ENCODE measurements around the gene NAV2.

GRCh38 chr11:19848219-19848618 lies 135.6 kb downstream of the NAV2 start:
- TF ChIP-seq ARNTL (CRISPR knock-in tag; IDR thresholded peaks at IDR 0.05; ENCODE audit: borderline replicate concordance, low read depth): no peak
- TF ChIP-seq ZNF565 (CRISPR knock-in tag; conservative IDR thresholded peaks at IDR 0.05; ENCODE audit: low read depth): no peak
- TF ChIP-seq, protein P1, sequence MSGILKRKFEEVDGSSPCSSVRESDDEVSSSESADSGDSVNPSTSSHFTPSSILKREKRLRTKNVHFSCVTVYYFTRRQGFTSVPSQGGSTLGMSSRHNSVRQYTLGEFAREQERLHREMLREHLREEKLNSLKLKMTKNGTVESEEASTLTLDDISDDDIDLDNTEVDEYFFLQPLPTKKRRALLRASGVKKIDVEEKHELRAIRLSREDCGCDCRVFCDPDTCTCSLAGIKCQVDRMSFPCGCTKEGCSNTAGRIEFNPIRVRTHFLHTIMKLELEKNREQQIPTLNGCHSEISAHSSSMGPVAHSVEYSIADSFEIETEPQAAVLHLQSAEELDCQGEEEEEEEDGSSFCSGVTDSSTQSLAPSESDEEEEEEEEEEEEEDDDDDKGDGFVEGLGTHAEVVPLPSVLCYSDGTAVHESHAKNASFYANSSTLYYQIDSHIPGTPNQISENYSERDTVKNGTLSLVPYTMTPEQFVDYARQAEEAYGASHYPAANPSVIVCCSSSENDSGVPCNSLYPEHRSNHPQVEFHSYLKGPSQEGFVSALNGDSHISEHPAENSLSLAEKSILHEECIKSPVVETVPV (CRISPR knock-in tag; IDR thresholded peaks at IDR 0.05): no peak
- no peak for TF ChIP-seq ISL1 (CRISPR knock-in tag; IDR thresholded peaks at IDR 0.05)
- TF ChIP-seq RARB (CRISPR knock-in tag; IDR thresholded peaks at IDR 0.05): no peak
- no peak for TF ChIP-seq CREB5 (CRISPR knock-in tag; IDR thresholded peaks at IDR 0.05; ENCODE audit: low read depth)

Data from SK-N-SH treated with all-trans-retinoic acid at 6 μM for 48 hours (cell line).